ENCODE measurements around the gene DNTT.

- TF ChIP-seq CTCF (IDR thresholded peaks at IDR 0.05) (no peak), POLR2A (IDR thresholded peaks at IDR 0.05) (no peak)
Observed at GRCh38 chr10:96295475-96295874, 8.8 kb upstream of the DNTT start.

All from sigmoid colon (tissue), 3 donors.